AG10803 (cell line): Measurements from ENCODE around the gene ZNF697.
A peak's percentile ranks its signal among the peaks of the same experiment; 100 is the strongest.
"Not testable (repeated sequence)": the region's sequence is repeated elsewhere in the genome, so short reads cannot be mapped to it uniquely, and the experiment has no call there.

Experiments used
- DNase-seq: peaks from one replicate; pipeline ENCODE4 v3.0.0; 2010; ENCODE audit warnings: low read depth
- H3K4me3 ChIP-seq: 2 replicates; pipeline ENCODE4 v1.5.1; 2011; ENCODE audit warnings: mild to moderate bottlenecking, low read length, control low read depth
- CTCF ChIP-seq: conservative IDR thresholded peaks from 2 replicates; pipeline ENCODE4 v1.5.1; 2011; ENCODE audit warnings: mild to moderate bottlenecking, low read length, control low read depth, inconsistent platforms

Gene ZNF697

GRCh38 chr1:119647734-119648619 lies at the start of gene ZNF697:
Gene ZNF697 (minus strand): TSS chr1:119648266. CDS start chr1:119626100, 22,166 bp downstream.
- peak within 1 kb of the TSS; percentile 89 for H3K4me3 ChIP-seq
- TF ChIP-seq CTCF, result peak; percentile 41

GRCh38 chr1:119697598-119697997 lies 49.5 kb upstream of the ZNF697 start:
- DNase-seq, result no peak
- H3K4me3 ChIP-seq, result no peak overlapping the region
- no peak for TF ChIP-seq CTCF

More at GRCh38 chr1:119647734-119648619, at the start of gene ZNF697:
- DNase-seq, result peak; percentile 99

- H3K4me3 ChIP-seq, DNase-seq: not testable (repeated sequence)
Observed at GRCh38 chr1:119696863-119697262, 48.8 kb upstream of the ZNF697 start.

GRCh38 chr1:119689511-119689910 lies 41.4 kb upstream of the ZNF697 start:
- no peak for TF ChIP-seq CTCF
- no peak overlapping the region for H3K4me3 ChIP-seq
- DNase-seq, result no peak

- no peak for TF ChIP-seq CTCF
- no peak for DNase-seq
Observed at GRCh38 chr1:119688810-119689209, 40.7 kb upstream of the ZNF697 start.

GRCh38 chr1:119687434-119688079 lies 39.5 kb upstream of the ZNF697 start:
- no peak for TF ChIP-seq CTCF
- no peak overlapping the region for H3K4me3 ChIP-seq
- DNase-seq, result no peak

More at GRCh38 chr1:119688810-119689209, 40.7 kb upstream of the ZNF697 start:
- H3K4me3 ChIP-seq, result no peak overlapping the region

- no peak overlapping the region for H3K4me3 ChIP-seq
- no peak for DNase-seq
- no peak for TF ChIP-seq CTCF
Observed at GRCh38 chr1:119686661-119687060, 38.6 kb upstream of the ZNF697 start.
